IPS-18c (cell line): ENCODE data around the gene PBRM1.
"Not testable (repeated sequence)": the region's sequence is repeated elsewhere in the genome, so short reads cannot be mapped to it uniquely, and the experiment has no call there.

Source experiments
- H3K4me3 ChIP-seq: 2 replicates; pipeline ENCODE4 v1.7.0; 2013; ENCODE audit warnings: low read depth, mild to moderate bottlenecking, low read length, moderate library complexity; ENCODE audit not compliant: insufficient read depth
- H3K9me3 ChIP-seq: one replicate; pipeline ENCODE4 v1.6.1; 2013; ENCODE audit warnings: mild to moderate bottlenecking, low read length, moderate library complexity; ENCODE audit not compliant: control insufficient read depth, insufficient read depth

Gene PBRM1

DNA sequence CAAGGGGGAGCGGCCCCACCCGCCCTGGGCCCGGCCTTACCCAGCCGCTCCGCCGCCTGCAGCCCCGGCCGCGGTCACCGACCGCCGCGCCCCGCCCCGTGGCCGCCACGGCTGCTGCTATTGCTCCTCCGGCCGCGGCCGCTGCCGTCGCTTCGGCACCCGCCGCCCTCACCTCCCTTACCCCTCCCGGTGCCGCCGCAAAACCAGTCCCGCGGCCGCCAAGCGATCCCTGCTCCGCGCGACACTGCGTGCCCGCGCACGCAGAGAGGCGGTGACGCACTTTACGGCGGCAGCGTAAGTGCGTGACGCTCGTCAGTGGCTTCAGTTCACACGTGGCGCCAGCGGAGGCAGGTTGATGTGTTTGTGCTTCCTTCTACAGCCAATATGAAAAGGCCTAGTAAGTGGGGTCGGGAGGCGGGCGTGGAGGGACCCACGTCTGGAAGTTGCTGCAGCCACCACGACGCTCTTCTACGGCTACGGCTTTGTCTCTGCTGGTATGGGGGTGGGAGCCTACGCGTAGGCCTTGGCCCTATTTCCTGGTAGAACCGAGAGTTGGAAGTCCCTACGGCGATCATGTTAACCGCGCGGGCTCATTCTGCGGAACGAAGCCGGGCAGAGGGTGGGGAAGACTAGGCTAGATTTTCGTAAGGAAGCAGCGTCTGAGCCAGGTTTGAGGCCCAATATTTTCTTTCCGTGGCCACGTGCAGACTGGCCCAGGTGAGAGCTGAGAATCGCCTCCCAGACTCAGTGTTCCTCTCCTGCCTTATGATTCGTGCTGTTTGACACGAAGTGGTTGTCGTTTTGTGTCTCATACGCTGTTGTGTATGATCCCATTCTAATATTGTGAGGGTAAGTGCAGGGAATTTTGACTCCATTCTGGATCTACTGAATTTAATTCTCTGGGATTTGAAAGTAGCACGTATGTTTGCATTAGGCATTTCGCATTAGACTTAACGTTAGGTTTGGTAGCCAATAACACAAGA, at the start of gene PBRM1, which contains the start of gene GNL3:
Gene PBRM1, minus strand, starts transcription at position 205 of the 983 bp plus-strand sequence.
Gene GNL3, plus strand, starts transcription at position 324 of the 983 bp plus-strand sequence. Its CDS starts 61 bp downstream, at position 385.
- no peaks in the 10 kb centered on the region for H3K9me3 ChIP-seq
- peak within 1 kb of the TSS; percentile 92 for H3K4me3 ChIP-seq

GRCh38 chr3:52733256-52733891, 47.7 kb upstream of the PBRM1 start:
- Histone ChIP-seq H3K4me3 (no peak overlapping the region), H3K9me3 (no peaks in the 10 kb centered on the region)

GRCh38 chr3:52731590-52731989, 45.9 kb upstream of the PBRM1 start:
- H3K4me3 ChIP-seq = no peak overlapping the region
- H3K9me3 ChIP-seq = peaks cover 2% of the 10 kb centered on the region

DNA sequence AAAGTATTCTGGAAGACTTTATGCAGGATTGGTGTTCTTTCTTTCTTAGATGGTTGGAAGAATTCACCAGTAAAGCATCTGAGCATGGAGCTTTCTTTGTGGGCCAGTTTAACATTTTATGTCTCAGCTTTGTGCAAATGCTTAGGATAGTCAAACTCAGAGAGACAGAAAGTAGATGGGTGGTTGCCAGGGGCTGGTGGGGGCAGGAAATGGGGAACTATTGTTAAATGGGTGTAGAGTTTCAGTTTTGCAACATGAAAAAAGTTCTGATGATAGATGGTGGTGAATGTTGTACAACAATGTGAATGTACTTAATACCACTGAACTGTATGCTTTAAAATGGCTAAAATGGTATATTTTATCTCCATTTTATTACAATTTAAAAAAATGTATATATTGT, 45.0 kb upstream of the PBRM1 start:
- Histone ChIP-seq H3K9me3 (peaks cover 2% of the 10 kb centered on the region), H3K4me3 (no peak overlapping the region)

- not testable (repeated sequence) for H3K4me3 ChIP-seq, H3K9me3 ChIP-seq
Observed at GRCh38 chr3:52728753-52729152, 43.0 kb upstream of the PBRM1 start.

- peaks cover 2% of the 10 kb centered on the region for H3K9me3 ChIP-seq
- H3K4me3 ChIP-seq = no peak overlapping the region
Observed at GRCh38 chr3:52724511-52724910, 38.8 kb upstream of the PBRM1 start.

- H3K9me3 ChIP-seq = peaks cover 2% of the 10 kb centered on the region
Observed at GRCh38 chr3:52723935-52724334, 38.2 kb upstream of the PBRM1 start.

GRCh38 chr3:52722491-52722890, 36.8 kb upstream of the PBRM1 start:
- Histone ChIP-seq H3K9me3 (no peaks in the 10 kb centered on the region), H3K4me3 (no peak overlapping the region)

More at GRCh38 chr3:52723935-52724334, 38.2 kb upstream of the PBRM1 start:
- no peak overlapping the region for H3K4me3 ChIP-seq

DNA sequence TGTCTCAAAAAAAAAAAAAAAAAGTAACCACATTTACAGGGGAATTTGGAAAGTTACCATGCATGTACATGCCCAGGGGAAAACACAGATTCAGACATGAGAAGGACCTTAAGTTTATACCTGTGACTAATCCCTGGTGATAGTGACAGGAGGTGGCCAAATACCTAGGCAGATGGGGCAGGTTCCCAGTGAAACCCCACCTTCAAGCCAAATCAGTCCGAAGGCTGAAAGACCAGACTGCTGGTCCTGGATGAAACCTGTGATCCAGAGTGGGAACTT, 36.0 kb upstream of the PBRM1 start:
- H3K4me3 ChIP-seq = no peak overlapping the region
- no peaks in the 10 kb centered on the region for H3K9me3 ChIP-seq

GRCh38 chr3:52721002-52721729, 35.5 kb upstream of the PBRM1 start:
- H3K9me3 ChIP-seq = no peaks in the 10 kb centered on the region

GRCh38 chr3:52719618-52720017, 33.9 kb upstream of the PBRM1 start:
- Histone ChIP-seq H3K9me3 (no peaks in the 10 kb centered on the region), H3K4me3 (no peak overlapping the region)

More at GRCh38 chr3:52721002-52721729, 35.5 kb upstream of the PBRM1 start:
- H3K4me3 ChIP-seq = no peak overlapping the region

GRCh38 chr3:52715714-52716305, 30.1 kb upstream of the PBRM1 start:
- H3K9me3 ChIP-seq = no peaks in the 10 kb centered on the region
- no peak overlapping the region for H3K4me3 ChIP-seq

GRCh38 chr3:52714335-52715302, 28.9 kb upstream of the PBRM1 start:
- peak overlapping the region; percentile 66 for H3K4me3 ChIP-seq
- H3K9me3 ChIP-seq = no peaks in the 10 kb centered on the region

DNA sequence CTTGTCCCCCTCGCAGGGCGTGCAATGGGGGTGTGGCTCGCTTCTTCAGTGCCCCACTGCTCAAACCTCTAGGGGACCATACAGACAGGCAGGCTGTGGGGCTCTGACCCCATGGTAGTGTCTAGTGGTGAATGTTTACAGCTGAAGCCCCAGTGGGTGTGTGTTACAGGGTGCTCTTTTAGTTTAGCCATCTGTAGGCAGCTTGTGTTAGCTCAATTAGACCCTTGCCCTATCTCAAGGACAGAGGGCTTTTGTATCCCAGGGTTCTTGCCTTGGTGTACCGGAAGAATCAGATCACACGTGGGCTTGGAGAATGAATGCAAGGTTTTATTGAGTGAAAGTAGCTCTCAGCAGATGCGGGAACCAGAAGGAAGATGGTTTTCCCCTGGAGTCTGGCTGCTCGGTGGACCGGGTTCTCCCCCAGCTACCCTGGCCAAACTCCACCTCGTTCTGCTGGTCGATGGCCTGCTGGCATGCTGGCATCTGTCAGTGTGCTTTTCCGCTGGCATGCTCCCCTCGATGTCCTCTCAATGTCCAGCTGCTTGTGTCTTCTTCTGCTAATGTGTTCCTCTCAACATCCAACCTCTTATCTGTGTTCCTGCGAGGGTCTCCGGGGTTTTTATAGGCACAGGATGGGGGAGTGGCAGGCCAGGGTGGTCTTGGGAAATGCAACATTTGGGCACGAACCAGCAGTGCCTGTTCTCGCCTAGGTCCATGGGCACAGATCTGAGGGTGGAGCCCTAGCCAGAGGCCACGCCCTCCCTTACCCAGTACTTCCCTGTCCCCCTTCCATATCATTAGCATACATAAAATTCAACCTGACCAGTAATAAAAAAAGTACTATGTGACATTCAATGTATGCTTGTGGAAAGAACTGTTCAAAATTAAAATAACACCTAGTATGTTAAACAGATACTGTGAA, 26.8 kb upstream of the PBRM1 start:
- H3K9me3 ChIP-seq = no peaks in the 10 kb centered on the region

DNA sequence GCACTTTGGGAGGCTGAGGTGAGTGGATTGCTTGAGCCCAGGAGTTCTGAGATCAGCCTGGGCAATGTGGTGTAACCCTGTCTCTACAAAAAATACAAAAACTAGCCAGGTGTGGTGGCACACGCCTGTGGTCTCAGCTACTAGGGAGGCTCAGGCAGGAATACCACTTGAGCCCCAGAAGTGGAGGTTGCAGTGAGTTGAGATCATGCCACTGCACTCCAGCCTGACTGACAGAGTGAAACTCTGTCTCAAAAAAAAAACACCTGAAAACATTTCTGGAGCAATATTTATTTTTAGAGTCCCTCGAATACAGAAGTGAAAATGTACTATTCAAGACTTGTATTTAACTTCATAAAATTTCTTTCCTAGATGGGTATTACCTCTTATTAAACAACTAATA, 24.8 kb upstream of the PBRM1 start:
- H3K4me3 ChIP-seq = no peak overlapping the region

More for the DNA sequence above, 26.8 kb upstream of the PBRM1 start:
- H3K4me3 ChIP-seq = no peak overlapping the region

More for the DNA sequence above, 24.8 kb upstream of the PBRM1 start:
- no peaks in the 10 kb centered on the region for H3K9me3 ChIP-seq
